Measurements from ENCODE around the gene INSC. TPM values are rescaled to one million over a fixed set of nuclear protein-coding genes. Genes with fewer than 3 reads are reported as not detected.

INSC gene
- total and polyA plus RNA-seq, 9 donors: 0.10 to 0.38 (median 0.21) TPM; not detected in 3

- intact Hi-C loops (cut with DNase I): no loop called here
- no peaks in the 10 kb centered on the region for H3K27me3 ChIP-seq
- DNase-seq: no peak
- H3K27ac ChIP-seq: no peak overlapping the region
- no peaks in the 10 kb centered on the region for H3K4me1 ChIP-seq (ENCODE audit: insufficient read depth)
- H3K9me3 ChIP-seq: no peaks in the 10 kb centered on the region
- TF ChIP-seq CTCF (IDR thresholded peaks at IDR 0.05) (no peak), EP300 (IDR thresholded peaks at IDR 0.05) (no peak), POLR2A (IDR thresholded peaks at IDR 0.05) (no peak)
- WGBS, 3 donors: 65 to 76% (median 75%) methylated on average over 2 of the region's 2 CpGs
- H3K36me3 ChIP-seq: no peaks in the 10 kb centered on the region
- no peak overlapping the region for H3K4me3 ChIP-seq
Measured at GRCh38 chr11:15275141-15275540, 160.4 kb downstream of the INSC start.

GRCh38 chr11:15276621-15277020, 161.9 kb downstream of the INSC start:
- H3K27ac ChIP-seq: no peak overlapping the region
- intact Hi-C loops (cut with DNase I): no loop called here

GRCh38 chr11:15278128-15278527, 163.4 kb downstream of the INSC start:
- no peaks in the 10 kb centered on the region for H3K9me3 ChIP-seq
- H3K27ac ChIP-seq: no peak overlapping the region
- no peak for TF ChIP-seq POLR2A (IDR thresholded peaks at IDR 0.05)
- no peak for TF ChIP-seq EP300 (IDR thresholded peaks at IDR 0.05)
- TF ChIP-seq CTCF (IDR thresholded peaks at IDR 0.05): no peak
- no peak overlapping the region for H3K4me3 ChIP-seq
- DNase-seq: no peak
- no peaks in the 10 kb centered on the region for H3K27me3 ChIP-seq
- 67 to 69% (median 68%) methylated on average over 5 of the region's 5 CpGs for WGBS, 3 donors
- H3K36me3 ChIP-seq: no peaks in the 10 kb centered on the region
- no peaks in the 10 kb centered on the region for H3K4me1 ChIP-seq (ENCODE audit: insufficient read depth)
- intact Hi-C loops (cut with DNase I): no loop called here

More at GRCh38 chr11:15276621-15277020, 161.9 kb downstream of the INSC start:
- no peak for DNase-seq
- 4 to 7% (median 4%) methylated on average over 3 of the region's 3 CpGs for WGBS, 3 donors
- H3K4me3 ChIP-seq: no peak overlapping the region
- no peak for TF ChIP-seq EP300 (IDR thresholded peaks at IDR 0.05)
- TF ChIP-seq CTCF (IDR thresholded peaks at IDR 0.05): peak in 1 of 3 donors; percentile 7
- H3K36me3 ChIP-seq: no peaks in the 10 kb centered on the region
- no peaks in the 10 kb centered on the region for H3K9me3 ChIP-seq
- H3K27me3 ChIP-seq: no peaks in the 10 kb centered on the region
- no peaks in the 10 kb centered on the region for H3K4me1 ChIP-seq (ENCODE audit: insufficient read depth)

- H3K4me1 ChIP-seq (ENCODE audit: insufficient read depth): no peaks in the 10 kb centered on the region
- no peak for TF ChIP-seq CTCF (IDR thresholded peaks at IDR 0.05)
- TF ChIP-seq EP300 (IDR thresholded peaks at IDR 0.05): no peak
- TF ChIP-seq POLR2A (IDR thresholded peaks at IDR 0.05): no peak
- intact Hi-C loops (cut with DNase I): no loop called here
- no peak for DNase-seq
- no peak overlapping the region for H3K4me3 ChIP-seq
- no peak overlapping the region for H3K27ac ChIP-seq
- no peaks in the 10 kb centered on the region for H3K9me3 ChIP-seq
- H3K36me3 ChIP-seq: no peaks in the 10 kb centered on the region
- no peaks in the 10 kb centered on the region for H3K27me3 ChIP-seq
Measured at GRCh38 chr11:15280393-15280792, 165.7 kb downstream of the INSC start.

GRCh38 chr11:15282754-15283153, 168.0 kb downstream of the INSC start:
- Histone ChIP-seq H3K36me3 (no peaks in the 10 kb centered on the region), H3K9me3 (no peaks in the 10 kb centered on the region), H3K27me3 (no peaks in the 10 kb centered on the region), H3K4me3 (no peak overlapping the region), H3K4me1 (ENCODE audit: insufficient read depth) (no peaks in the 10 kb centered on the region), H3K27ac (no peak overlapping the region)
- WGBS, 3 donors: 83 to 93% (median 84%) methylated on average over 2 of the region's 2 CpGs
- intact Hi-C loops (cut with DNase I): no loop called here
- TF ChIP-seq EP300 (IDR thresholded peaks at IDR 0.05) (no peak), CTCF (IDR thresholded peaks at IDR 0.05) (no peak), POLR2A (IDR thresholded peaks at IDR 0.05) (no peak)
- no peak for DNase-seq

All from ovary (tissue), 9 donors.